ENCODE measurements around the gene MCM8. TPM values are rescaled to one million over a fixed set of nuclear protein-coding genes. Genes with fewer than 3 reads are reported as not detected.

MCM8 gene
- total RNA-seq, 3 donors from 2014 or later = 5.9 to 9.7 (median 6.7) TPM

- H3K9me3 ChIP-seq = no peaks in the 10 kb centered on the region
- no peak overlapping the region for H3K27ac ChIP-seq
- no peaks in the 10 kb centered on the region for H3K36me3 ChIP-seq
- TF ChIP-seq POLR2AphosphoS5 (IDR thresholded peaks at IDR 0.05) (no peak), POLR2A (IDR thresholded peaks at IDR 0.05) (no peak)
- TF ChIP-seq, protein P1, sequence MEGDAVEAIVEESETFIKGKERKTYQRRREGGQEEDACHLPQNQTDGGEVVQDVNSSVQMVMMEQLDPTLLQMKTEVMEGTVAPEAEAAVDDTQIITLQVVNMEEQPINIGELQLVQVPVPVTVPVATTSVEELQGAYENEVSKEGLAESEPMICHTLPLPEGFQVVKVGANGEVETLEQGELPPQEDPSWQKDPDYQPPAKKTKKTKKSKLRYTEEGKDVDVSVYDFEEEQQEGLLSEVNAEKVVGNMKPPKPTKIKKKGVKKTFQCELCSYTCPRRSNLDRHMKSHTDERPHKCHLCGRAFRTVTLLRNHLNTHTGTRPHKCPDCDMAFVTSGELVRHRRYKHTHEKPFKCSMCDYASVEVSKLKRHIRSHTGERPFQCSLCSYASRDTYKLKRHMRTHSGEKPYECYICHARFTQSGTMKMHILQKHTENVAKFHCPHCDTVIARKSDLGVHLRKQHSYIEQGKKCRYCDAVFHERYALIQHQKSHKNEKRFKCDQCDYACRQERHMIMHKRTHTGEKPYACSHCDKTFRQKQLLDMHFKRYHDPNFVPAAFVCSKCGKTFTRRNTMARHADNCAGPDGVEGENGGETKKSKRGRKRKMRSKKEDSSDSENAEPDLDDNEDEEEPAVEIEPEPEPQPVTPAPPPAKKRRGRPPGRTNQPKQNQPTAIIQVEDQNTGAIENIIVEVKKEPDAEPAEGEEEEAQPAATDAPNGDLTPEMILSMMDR (IDR thresholded peaks at IDR 0.05) = no peak
- no peaks in the 10 kb centered on the region for H3K4me1 ChIP-seq
- no peak for DNase-seq (ENCODE audit: low spot score in 2 of 2)
- H3K4me3 ChIP-seq = no peak overlapping the region
- intact Hi-C loops (cut with DNase I; ENCODE audit: low total_unique reads) = no loop called here
- no peaks in the 10 kb centered on the region for H3K27me3 ChIP-seq
Observed at GRCh38 chr20:5996765-5997164, 46.3 kb downstream of the MCM8 start.

GRCh38 chr20:5999783-6000182, 49.3 kb downstream of the MCM8 start:
- TF ChIP-seq POLR2A (IDR thresholded peaks at IDR 0.05) (no peak), POLR2AphosphoS5 (IDR thresholded peaks at IDR 0.05) (no peak)
- TF ChIP-seq, protein P1 (IDR thresholded peaks at IDR 0.05) = no peak
- intact Hi-C loops (cut with DNase I; ENCODE audit: low total_unique reads) = no loop called here
- Histone ChIP-seq H3K4me3 (no peak overlapping the region), H3K27ac (no peak overlapping the region), H3K9me3 (no peaks in the 10 kb centered on the region), H3K36me3 (no peaks in the 10 kb centered on the region), H3K27me3 (no peaks in the 10 kb centered on the region), H3K4me1 (no peaks in the 10 kb centered on the region)
- no peak for DNase-seq (ENCODE audit: low spot score in 2 of 2)

DNA sequence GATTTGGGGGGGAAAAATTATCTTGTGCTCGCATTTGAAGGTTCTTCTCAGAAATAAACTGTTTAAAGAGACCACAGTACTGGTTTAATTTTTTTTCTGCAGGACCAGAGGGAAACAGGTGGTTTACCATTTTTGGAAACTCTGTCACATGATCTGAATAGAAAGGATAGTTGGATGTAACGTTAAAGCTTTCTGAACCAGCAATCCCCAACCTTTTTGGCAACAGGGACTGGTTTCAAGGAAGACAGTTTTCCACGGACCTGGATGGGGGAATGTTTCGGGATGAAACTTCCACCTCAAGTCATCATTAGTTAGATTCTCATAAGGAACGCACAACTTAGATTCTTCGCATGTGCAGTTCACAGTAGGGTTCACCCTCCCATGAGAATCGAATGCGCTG, 50.4 kb downstream of the MCM8 start:
- TF ChIP-seq POLR2AphosphoS5 (IDR thresholded peaks at IDR 0.05) (no peak), POLR2A (IDR thresholded peaks at IDR 0.05) (no peak)
- TF ChIP-seq, protein P1 (IDR thresholded peaks at IDR 0.05) = no peak
- Histone ChIP-seq H3K4me3 (no peak overlapping the region), H3K36me3 (no peaks in the 10 kb centered on the region), H3K27me3 (no peaks in the 10 kb centered on the region), H3K9me3 (no peaks in the 10 kb centered on the region), H3K4me1 (no peaks in the 10 kb centered on the region), H3K27ac (no peak overlapping the region)
- intact Hi-C loops (cut with DNase I; ENCODE audit: low total_unique reads) = no loop called here
- DNase-seq (ENCODE audit: low spot score in 2 of 2) = no peak

DNA sequence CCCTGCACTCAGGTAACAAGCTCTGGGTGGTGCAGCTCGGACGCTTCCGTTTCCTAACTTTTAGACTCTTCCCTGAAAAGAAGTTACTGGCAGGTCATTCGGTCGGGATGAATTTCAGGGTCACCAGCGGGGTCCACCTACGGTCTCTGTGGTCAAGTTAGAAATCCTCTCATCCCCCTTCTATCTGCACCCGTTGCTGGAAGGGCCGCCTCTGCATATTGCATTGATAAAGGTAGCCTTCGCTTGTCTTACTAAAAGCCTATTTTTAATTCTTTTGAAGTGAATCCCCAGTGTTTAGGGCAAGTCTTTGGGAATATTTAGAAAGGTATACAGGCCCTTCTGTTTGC, 56.1 kb downstream of the MCM8 start:
- Histone ChIP-seq H3K4me1 (peaks cover 0 to 14% of the 10 kb centered on the region in 2 donors), H3K36me3 (no peaks in the 10 kb centered on the region), H3K27me3 (no peaks in the 10 kb centered on the region), H3K4me3 (peak overlapping the region; percentile 74 to 92 (median 79)), H3K9me3 (no peaks in the 10 kb centered on the region), H3K27ac (peak overlapping the region; percentile 85 to 89)
- no peak for DNase-seq (ENCODE audit: low spot score in 2 of 2)
- TF ChIP-seq POLR2AphosphoS5 (IDR thresholded peaks at IDR 0.05) (no peak), POLR2A (IDR thresholded peaks at IDR 0.05) (no peak)
- TF ChIP-seq, protein P1 (IDR thresholded peaks at IDR 0.05) = no peak
- intact Hi-C loops (cut with DNase I; ENCODE audit: low total_unique reads) = no loop called here

GRCh38 chr20:6007094-6007528, 56.7 kb downstream of the MCM8 start:
- Histone ChIP-seq H3K4me1 (peaks cover 0 to 14% of the 10 kb centered on the region in 2 donors), H3K27ac (no peak overlapping the region), H3K27me3 (no peaks in the 10 kb centered on the region), H3K36me3 (no peaks in the 10 kb centered on the region), H3K9me3 (no peaks in the 10 kb centered on the region), H3K4me3 (peak overlapping the region; percentile 74 to 92 (median 79))
- intact Hi-C loops (cut with DNase I; ENCODE audit: low total_unique reads) = no loop called here
- no peak for DNase-seq (ENCODE audit: low spot score in 2 of 2)
- TF ChIP-seq POLR2AphosphoS5 (IDR thresholded peaks at IDR 0.05) = no peak
- TF ChIP-seq POLR2A (IDR thresholded peaks at IDR 0.05) = no peak
- TF ChIP-seq, protein P1 (IDR thresholded peaks at IDR 0.05) = no peak

All from breast epithelium (tissue), 4 donors.